NB4 (cell line): ENCODE measurements around the gene CDK18.

ENCODE experiments used
- CTCF ChIP-seq: IDR thresholded peaks from one replicate; pipeline ENCODE4 v1.5.1; 2012; ENCODE audit warnings: low read depth, low read length
- MYC ChIP-seq: IDR thresholded peaks from 2 replicates; pipeline ENCODE4 v1.6.1; 2011; ENCODE audit warnings: low read depth, low read length
- POLR2A ChIP-seq: IDR thresholded peaks from 2 replicates; pipeline ENCODE4 v1.6.1; 2011; ENCODE audit warnings: mild to moderate bottlenecking; ENCODE audit not compliant: insufficient read length; ENCODE audit errors: extremely low read depth

- TF ChIP-seq POLR2A (no peak), CTCF (no peak), MYC (no peak)
These were observed 21.2 kb downstream of the CDK18 start for GRCh38 chr1:205525495-205526285.
